Glomerular visceral epithelial cell (primary cell): ENCODE results near the gene CDHR2.
"Not testable (repeated sequence)": the region's sequence is repeated elsewhere in the genome, so short reads cannot be mapped to it uniquely, and the experiment has no call there.

ENCODE experiments used
- DNase-seq: peaks from one replicate; pipeline ENCODE4 v3.0.0-alpha.2; 2016; ENCODE audit errors: extremely low spot score

CDHR2 gene

GRCh38 chr5:176568657-176569056 lies 19.5 kb downstream of the CDHR2 start:
- no peak for DNase-seq

- no peak for DNase-seq
Measured at GRCh38 chr5:176570044-176570443, 20.9 kb downstream of the CDHR2 start.

- peak; percentile 54 for DNase-seq
Measured at GRCh38 chr5:176573564-176574296, 24.6 kb downstream of the CDHR2 start.

- no peak for DNase-seq
Measured at GRCh38 chr5:176574297-176574591, 25.1 kb downstream of the CDHR2 start.

- no peak for DNase-seq
Measured at GRCh38 chr5:176575066-176575465, 25.9 kb downstream of the CDHR2 start.

GRCh38 chr5:176575488-176576422 lies 26.6 kb downstream of the CDHR2 start:
- DNase-seq, result no peak

GRCh38 chr5:176577312-176578176 lies 28.4 kb downstream of the CDHR2 start:
- no peak for DNase-seq

- peak; percentile 33 for DNase-seq
Measured at GRCh38 chr5:176578391-176578808, 29.3 kb downstream of the CDHR2 start.

GRCh38 chr5:176579323-176579722 lies 30.2 kb downstream of the CDHR2 start:
- DNase-seq, result no peak

- DNase-seq, result no peak
Measured at GRCh38 chr5:176581361-176581760, 32.2 kb downstream of the CDHR2 start.

GRCh38 chr5:176583076-176583475 lies 33.9 kb downstream of the CDHR2 start:
- no peak for DNase-seq

- DNase-seq, result no peak
Measured at GRCh38 chr5:176587398-176587797, 38.3 kb downstream of the CDHR2 start.

GRCh38 chr5:176588297-176588696 lies 39.2 kb downstream of the CDHR2 start:
- DNase-seq, result no peak

- no peak for DNase-seq
Measured at GRCh38 chr5:176589039-176589769, 40.1 kb downstream of the CDHR2 start.

GRCh38 chr5:176590035-176590717 lies 41.0 kb downstream of the CDHR2 start:
- DNase-seq, result no peak

GRCh38 chr5:176591667-176592066 lies 42.5 kb downstream of the CDHR2 start:
- DNase-seq, result not testable (repeated sequence)

GRCh38 chr5:176592573-176592972 lies 43.4 kb downstream of the CDHR2 start:
- no peak for DNase-seq

- no peak for DNase-seq
Measured at GRCh38 chr5:176593273-176593869, 44.2 kb downstream of the CDHR2 start.

- DNase-seq, result no peak
Measured at GRCh38 chr5:176594554-176594953, 45.4 kb downstream of the CDHR2 start.

GRCh38 chr5:176595386-176595943 lies 46.3 kb downstream of the CDHR2 start:
- DNase-seq, result no peak
